ENCODE data around the gene CNOT8.
"Not testable (repeated sequence)": the region's sequence is repeated elsewhere in the genome, so short reads cannot be mapped to it uniquely, and the experiment has no call there.

CNOT8 gene

GRCh38 chr5:154865466-154866184 lies 7.2 kb downstream of the CNOT8 start:
- no peak for DNase-seq (ENCODE audit: low read depth, low spot score)

GRCh38 chr5:154866841-154867240 lies 8.4 kb downstream of the CNOT8 start:
- DNase-seq (ENCODE audit: low read depth, low spot score), result no peak

- DNase-seq (ENCODE audit: low read depth, low spot score), result no peak
Observed at GRCh38 chr5:154868702-154869101, 10.3 kb downstream of the CNOT8 start.

GRCh38 chr5:154871734-154872133 lies 13.3 kb downstream of the CNOT8 start:
- no peak for DNase-seq (ENCODE audit: low read depth, low spot score)

- no peak for DNase-seq (ENCODE audit: low read depth, low spot score)
Observed at GRCh38 chr5:154873791-154874331, 15.4 kb downstream of the CNOT8 start.

- DNase-seq (ENCODE audit: low read depth, low spot score), result no peak
Observed at GRCh38 chr5:154878642-154879335, 20.4 kb downstream of the CNOT8 start.

- no peak for DNase-seq (ENCODE audit: low read depth, low spot score)
Observed at GRCh38 chr5:154881986-154882385, 23.6 kb downstream of the CNOT8 start.

GRCh38 chr5:154884424-154884823 lies 26.0 kb downstream of the CNOT8 start:
- no peak for DNase-seq (ENCODE audit: low read depth, low spot score)

- DNase-seq (ENCODE audit: low read depth, low spot score), result no peak
Observed at GRCh38 chr5:154885439-154885838, 27.0 kb downstream of the CNOT8 start.

- no peak for DNase-seq (ENCODE audit: low read depth, low spot score)
Observed at GRCh38 chr5:154892369-154892771, 33.9 kb downstream of the CNOT8 start.

GRCh38 chr5:154893381-154893780 lies 35.0 kb downstream of the CNOT8 start:
- no peak for DNase-seq (ENCODE audit: low read depth, low spot score)

GRCh38 chr5:154895606-154896561 lies 37.5 kb downstream of the CNOT8 start:
- no peak for DNase-seq (ENCODE audit: low read depth, low spot score)

- DNase-seq (ENCODE audit: low read depth, low spot score), result no peak
Observed at GRCh38 chr5:154896562-154897165, 38.2 kb downstream of the CNOT8 start.

- DNase-seq (ENCODE audit: low read depth, low spot score), result no peak
Observed at GRCh38 chr5:154898210-154898609, 39.8 kb downstream of the CNOT8 start.

- DNase-seq (ENCODE audit: low read depth, low spot score), result no peak
Observed at GRCh38 chr5:154899151-154899816, 40.9 kb downstream of the CNOT8 start.

- DNase-seq (ENCODE audit: low read depth, low spot score), result no peak
Observed at GRCh38 chr5:154900066-154900465, 41.6 kb downstream of the CNOT8 start.

- no peak for DNase-seq (ENCODE audit: low read depth, low spot score)
Observed at GRCh38 chr5:154901276-154901675, 42.8 kb downstream of the CNOT8 start.

- DNase-seq (ENCODE audit: low read depth, low spot score), result no peak
Observed at GRCh38 chr5:154901913-154902312, 43.5 kb downstream of the CNOT8 start.

GRCh38 chr5:154905601-154906000 lies 47.2 kb downstream of the CNOT8 start:
- not testable (repeated sequence) for DNase-seq (ENCODE audit: low read depth, low spot score)

GRCh38 chr5:154916874-154917273 lies 58.4 kb downstream of the CNOT8 start:
- no peak for DNase-seq (ENCODE audit: low read depth, low spot score)

GRCh38 chr5:154917757-154918156 lies 59.3 kb downstream of the CNOT8 start:
- no peak for DNase-seq (ENCODE audit: low read depth, low spot score)
